ENCODE results near the gene IFT57.
"Not testable (repeated sequence)": the region's sequence is repeated elsewhere in the genome, so short reads cannot be mapped to it uniquely, and the experiment has no call there.

The IFT57 gene

DNA sequence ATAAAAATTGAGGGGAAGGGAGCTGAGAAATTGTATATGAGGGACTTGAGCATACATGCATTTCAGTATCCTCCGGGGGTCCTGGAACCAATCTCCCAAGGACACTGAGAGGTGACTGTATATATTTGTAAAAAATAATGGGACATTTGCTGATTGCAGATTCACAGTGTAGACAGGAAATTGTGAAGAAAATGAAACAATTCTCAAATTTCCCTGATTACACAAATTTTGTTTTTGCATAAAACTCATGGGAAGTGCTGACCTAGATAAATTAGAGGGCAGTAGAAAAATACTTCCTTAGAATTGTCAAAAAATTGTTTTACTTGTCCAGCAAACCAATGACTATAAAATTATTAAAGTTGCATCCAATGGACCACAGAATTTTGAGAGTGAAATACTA, 64.0 kb downstream of the IFT57 start:
- no peak for DNase-seq

- no peak for DNase-seq
Measured at GRCh38 chr3:108157273-108157672, 65.0 kb downstream of the IFT57 start.

- no peak for DNase-seq
Measured at GRCh38 chr3:108156312-108156853, 65.8 kb downstream of the IFT57 start.

- not testable (repeated sequence) for DNase-seq
Measured at GRCh38 chr3:108155642-108156041, 66.6 kb downstream of the IFT57 start.

- peak; percentile 61 for DNase-seq
Measured at GRCh38 chr3:108153451-108153981, 68.7 kb downstream of the IFT57 start.

DNA sequence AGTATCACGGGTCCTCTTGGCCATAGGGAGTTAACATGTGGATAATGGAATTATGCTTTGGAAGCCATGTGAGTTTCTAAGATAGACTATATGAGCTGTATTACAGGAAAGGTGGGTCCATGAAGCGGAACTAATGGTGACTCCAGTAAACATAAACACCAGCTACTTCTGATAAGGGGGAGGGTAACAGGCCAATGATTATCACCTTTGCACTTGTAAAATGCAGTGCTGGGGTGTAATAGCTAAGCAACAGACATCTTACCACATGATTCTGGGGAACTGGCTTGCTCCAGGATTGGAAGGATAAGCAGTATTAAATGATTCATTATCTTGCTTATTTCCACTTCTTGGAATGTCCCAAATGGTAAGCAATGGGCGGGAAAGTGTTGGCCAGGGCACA, 70.0 kb downstream of the IFT57 start:
- DNase-seq, result no peak

DNA sequence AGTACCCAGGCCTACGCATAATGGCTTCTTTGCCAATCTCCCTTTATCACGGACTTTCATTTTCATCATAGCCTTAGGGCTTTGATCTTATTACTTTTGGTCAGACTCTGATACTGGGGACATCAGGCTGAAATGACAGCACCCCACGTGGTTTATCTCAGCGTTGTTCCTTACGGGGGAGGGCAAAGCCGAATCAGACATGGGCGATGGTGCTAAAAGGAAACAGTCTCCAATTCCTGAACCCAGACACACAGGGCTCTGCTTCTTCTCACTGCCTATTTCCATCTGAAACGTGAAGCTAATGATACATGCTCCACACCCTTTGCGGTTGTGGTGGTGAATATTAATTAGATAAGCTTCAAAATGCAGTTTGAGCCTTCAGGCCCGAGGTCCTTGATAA, 72.0 kb downstream of the IFT57 start:
- no peak for DNase-seq

DNA sequence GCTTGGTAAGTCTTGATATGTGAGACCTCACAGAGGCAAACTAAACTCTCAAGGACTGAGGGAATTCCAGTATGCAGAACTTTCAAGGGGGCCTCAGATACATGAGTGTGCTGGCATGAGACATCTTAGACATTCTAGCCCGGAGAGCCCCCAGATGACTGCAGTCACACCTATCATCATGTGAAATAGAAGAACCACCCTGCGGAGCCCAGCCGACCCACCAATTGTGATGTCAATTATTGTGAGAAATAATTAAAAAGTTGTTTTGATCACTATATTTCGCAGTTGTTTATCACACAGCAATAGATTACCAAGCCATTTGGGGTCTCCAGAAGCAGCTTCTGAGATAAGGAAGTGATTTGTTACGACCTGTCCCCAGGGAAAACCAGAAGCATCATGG, 76.1 kb downstream of the IFT57 start:
- no peak for DNase-seq

GRCh38 chr3:108145578-108145977, 76.6 kb downstream of the IFT57 start:
- no peak for DNase-seq

GRCh38 chr3:108137460-108137814, 84.8 kb downstream of the IFT57 start:
- no peak for DNase-seq

DNA sequence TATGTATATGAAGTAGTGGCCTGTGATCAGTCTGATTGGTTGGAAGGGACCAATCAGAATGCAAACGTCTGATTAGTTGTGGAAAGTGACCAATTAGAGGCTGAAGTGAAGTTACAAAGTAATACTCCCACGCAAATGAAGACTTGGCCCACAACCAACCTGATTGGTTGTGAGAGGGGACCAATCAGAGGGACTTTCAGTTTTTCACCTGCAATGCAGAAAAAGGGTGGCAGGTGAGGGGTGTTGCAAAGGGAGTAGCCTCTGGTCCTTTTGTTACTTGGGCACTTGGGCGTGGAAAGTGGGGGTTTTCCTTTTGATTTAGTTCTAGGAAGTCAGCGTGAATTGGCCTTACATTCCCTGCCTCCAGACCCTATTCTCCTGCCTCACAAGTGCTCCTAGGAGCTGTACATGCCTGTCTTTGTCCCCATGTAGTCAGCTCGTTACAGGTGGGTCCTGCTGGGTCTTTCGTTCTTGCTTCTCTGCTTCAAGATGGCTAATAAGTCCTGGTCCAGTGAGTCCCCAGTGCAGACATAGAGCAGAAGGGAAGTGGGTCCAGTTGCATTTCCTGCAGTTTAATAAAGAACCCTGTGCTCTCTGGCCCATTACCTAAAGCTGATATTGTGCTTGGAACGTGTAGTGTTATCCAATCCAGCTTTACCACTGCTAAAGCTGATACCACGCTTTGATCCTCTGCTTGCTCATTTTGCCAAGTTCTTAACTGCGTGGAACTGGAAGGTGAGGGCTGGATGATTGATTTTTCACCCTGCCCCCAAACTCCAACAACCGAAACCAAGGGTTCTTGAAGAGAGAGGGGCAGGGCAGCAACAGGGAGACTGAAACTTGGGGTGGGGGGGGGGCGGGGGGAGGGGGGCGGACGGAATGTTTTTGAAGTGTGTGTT, 85.4 kb downstream of the IFT57 start:
- DNase-seq, result no peak

DNA sequence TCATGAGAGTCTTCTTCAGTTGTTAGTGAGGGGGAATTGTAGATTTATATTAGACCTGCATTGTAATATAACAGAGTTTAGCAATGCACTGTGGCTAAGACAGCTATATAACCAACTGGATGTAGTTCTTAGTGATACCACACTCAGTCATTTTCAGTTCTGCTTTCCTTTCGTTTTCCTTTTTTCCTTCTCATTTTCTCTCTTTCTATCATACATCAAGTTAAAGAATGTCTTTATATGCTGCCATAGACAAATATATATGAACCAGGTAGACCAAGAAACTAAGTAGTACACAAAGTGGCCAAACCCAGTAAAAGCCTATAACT, 87.7 kb downstream of the IFT57 start:
- no peak for DNase-seq

DNA sequence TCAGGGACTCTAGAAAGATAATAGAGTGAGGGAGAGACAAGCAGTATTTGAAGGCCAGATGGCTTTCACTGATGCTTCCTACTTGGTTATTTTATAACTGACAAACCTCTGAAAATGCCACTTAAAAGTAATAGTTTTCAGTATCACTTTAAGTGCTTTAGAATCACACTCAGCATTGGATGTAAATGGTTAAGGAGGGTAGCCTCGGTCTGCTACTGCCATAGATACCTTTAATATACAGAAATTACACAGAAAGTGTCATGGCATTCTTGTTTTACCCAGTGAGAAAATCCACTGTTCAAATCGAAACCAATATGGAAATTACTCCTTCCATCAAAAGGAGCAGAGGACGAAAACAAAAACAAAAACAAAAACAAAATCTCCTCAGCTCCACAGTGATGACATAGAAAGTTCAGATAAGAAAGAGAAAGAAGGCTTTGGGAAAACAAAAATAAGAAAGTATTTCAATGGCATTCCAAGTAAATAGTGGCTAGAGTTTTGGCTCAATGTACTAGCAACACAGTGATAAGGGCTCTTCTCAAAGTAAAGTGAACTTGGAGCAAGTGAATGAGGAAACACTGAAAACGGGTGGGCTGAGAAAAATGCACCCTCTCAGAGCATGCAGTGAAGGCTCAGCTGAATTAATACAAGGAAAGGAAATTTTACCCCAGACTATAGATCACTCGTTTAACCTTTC, 88.2 kb downstream of the IFT57 start:
- no peak for DNase-seq

DNA sequence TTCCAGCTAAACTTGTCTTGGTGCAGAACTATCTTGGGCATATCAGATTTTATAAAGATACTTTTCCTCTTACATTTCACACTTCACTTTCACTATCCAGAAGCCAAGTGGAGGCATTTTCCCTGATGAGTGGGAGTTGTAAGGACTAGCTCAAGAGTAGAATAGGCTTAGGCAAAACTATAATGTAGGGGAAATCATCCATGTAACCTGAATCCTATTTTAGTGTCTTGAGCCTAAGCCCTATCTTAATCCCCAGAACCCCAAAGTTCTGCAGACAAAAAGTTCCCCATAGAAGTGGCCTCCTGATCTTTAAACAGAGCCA, 89.2 kb downstream of the IFT57 start:
- no peak for DNase-seq

- no peak for DNase-seq
Measured at GRCh38 chr3:108131475-108132134, 90.6 kb downstream of the IFT57 start.

- no peak for DNase-seq
Measured at GRCh38 chr3:108130701-108131474, 91.3 kb downstream of the IFT57 start.

GRCh38 chr3:108130236-108130635, 92.0 kb downstream of the IFT57 start:
- DNase-seq, result no peak

DNA sequence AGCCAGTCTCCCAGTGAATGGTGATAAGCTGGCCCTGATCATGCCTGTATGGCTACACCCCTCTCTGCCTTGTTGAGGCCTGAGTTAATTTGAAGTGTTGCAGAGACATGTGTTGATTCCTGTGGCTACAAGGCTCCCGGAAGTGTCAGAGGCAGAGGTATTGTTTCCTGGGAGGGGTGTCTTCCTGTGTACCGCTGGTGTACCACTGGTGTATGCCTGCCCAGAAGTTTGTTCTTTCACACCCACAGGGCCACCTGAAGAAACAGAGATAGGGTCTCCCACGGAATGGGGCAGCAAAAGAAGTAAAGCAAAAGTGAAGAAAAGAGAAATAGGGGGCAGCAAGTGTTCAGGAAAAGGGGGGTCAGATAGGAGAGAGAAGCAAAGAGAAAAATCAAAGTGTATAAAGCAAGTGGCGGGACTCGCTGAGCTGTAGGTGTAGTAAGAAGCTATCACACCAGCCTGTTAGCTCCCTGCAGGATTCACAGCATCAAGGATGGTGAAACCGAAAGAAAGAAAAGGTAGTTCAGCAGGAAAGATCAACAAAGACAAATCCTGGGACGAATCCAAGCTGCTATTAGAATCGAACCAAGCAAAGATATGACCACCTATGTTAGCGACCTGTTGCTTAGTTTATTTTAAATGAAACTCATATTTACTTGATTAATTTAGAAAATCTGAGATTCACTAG, 94.8 kb downstream of the IFT57 start:
- peak; percentile 83 for DNase-seq

DNA sequence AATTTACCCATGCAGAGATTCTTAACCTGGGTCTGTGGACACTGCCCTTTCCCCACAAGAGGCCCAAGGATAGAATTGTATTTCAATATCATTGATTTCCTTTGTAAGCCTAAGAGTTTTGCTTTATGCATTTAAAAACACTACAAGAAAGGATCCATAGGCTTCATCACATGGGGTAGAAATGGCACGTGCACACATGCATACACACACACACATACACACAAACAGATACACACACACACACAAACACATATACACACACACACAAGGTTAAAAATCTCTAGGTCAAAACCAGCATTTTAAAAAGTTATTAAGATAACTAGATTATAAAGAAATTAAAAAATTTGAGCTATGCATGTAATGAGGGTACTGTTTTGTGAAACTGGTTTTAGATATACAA, 95.9 kb downstream of the IFT57 start:
- no peak for DNase-seq

DNA sequence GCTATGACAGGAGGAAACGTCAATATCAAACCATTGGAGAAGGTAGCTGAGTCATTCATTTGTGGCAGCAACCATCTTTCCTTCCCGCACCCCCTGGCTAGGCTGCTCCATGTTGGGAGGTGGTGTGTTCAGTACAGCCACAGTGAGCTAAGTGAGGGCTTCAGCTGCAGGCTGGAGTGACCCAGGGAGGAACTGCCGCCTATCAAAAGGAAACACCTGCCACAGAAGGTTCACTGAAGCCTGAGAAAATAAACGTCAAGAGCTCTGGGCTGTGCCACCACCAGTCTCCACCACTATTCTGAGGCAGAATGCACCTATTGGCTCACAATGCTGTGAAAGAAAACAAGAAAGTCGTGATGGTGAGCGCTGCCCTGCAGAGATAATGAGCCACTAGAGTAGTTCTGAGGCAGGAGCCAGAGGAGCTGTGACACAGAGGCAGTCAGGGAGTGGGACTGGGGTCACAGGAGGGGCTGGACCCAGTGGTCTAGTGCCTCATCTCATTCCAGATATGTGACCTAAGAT, 96.6 kb downstream of the IFT57 start:
- peak; percentile 74 for DNase-seq

DNA sequence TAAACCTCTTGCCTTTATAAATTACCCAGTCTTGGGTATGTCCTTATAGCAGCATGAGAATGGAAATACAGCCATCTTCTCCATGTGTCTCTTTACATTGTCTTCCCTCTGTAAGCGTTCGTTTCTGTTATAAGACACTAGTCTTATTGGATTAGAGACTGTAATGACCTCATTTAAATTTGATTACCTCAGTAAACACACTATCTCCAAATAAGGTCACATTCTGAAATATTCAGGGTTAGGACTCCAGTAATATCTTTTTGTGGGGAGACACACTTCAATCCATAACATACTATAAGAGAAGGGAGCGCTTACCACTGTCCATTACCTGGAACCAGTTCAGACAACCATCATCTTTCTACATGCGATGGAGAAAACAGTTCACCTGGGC, 97.1 kb downstream of the IFT57 start:
- no peak for DNase-seq
